ENCODE results near the gene MACROD1.

DNA sequence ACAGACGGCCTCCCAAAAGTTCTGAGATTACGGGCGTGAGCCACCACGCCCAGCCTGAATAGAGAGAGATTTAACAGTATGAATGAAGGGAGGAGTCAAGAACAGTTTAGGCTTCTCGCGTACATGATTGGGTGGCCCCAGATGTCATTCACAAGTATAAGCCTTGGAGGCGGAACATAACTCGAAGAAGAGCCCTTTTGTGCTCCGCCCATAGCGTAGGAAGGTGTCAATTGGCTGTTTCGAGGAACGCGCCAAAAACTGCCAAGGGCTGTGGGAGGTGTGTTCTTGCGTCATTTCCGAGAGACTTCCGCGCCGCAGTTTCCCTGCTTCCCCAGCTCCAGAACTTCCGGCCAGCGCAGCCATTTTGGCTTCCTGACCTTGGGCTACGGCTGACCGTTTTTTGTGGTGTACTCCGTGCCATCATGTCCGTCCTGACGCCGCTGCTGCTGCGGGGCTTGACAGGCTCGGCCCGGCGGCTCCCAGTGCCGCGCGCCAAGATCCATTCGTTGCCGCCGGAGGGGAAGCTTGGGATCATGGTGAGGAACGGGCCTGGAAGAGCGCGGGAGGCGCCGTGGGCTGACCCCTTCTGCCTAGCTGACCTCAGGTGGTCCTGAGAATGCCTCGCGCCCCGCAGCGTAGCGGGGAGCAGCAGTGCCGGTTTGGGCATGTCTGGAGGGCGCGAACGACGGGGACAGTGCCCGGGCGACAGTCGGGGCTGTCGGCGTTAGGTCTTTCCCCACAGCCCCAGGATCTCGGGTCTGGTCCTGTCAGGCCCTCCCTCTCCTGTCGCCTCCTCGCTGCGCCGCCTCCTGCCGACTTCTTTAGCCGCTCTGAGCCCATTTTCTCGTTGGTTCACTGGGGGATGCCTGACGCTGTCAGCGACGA, 191.4 kb downstream of the MACROD1 start, which contains the start of gene COX8A:
- peak; percentile 94 for TF ChIP-seq POLR2A (IDR thresholded peaks at IDR 0.05; ENCODE audit: low read length)
- TF ChIP-seq GATA1 (IDR thresholded peaks at IDR 0.05; ENCODE audit: low read depth, low read length), result no peak

All from erythroblast (primary cell).